SH-SY5Y (cell line): Measurements from ENCODE around the gene CCDC78.

ENCODE experiments used
- GATA2 ChIP-seq: IDR thresholded peaks from 2 replicates; pipeline ENCODE4 v1.6.1; 2011; ENCODE audit warnings: mild to moderate bottlenecking, low read depth, low read length
- GATA3 ChIP-seq: IDR thresholded peaks from 2 replicates; pipeline ENCODE4 v1.6.1; 2011; ENCODE audit warnings: low read depth, mild to moderate bottlenecking, low read length, moderate library complexity

DNA sequence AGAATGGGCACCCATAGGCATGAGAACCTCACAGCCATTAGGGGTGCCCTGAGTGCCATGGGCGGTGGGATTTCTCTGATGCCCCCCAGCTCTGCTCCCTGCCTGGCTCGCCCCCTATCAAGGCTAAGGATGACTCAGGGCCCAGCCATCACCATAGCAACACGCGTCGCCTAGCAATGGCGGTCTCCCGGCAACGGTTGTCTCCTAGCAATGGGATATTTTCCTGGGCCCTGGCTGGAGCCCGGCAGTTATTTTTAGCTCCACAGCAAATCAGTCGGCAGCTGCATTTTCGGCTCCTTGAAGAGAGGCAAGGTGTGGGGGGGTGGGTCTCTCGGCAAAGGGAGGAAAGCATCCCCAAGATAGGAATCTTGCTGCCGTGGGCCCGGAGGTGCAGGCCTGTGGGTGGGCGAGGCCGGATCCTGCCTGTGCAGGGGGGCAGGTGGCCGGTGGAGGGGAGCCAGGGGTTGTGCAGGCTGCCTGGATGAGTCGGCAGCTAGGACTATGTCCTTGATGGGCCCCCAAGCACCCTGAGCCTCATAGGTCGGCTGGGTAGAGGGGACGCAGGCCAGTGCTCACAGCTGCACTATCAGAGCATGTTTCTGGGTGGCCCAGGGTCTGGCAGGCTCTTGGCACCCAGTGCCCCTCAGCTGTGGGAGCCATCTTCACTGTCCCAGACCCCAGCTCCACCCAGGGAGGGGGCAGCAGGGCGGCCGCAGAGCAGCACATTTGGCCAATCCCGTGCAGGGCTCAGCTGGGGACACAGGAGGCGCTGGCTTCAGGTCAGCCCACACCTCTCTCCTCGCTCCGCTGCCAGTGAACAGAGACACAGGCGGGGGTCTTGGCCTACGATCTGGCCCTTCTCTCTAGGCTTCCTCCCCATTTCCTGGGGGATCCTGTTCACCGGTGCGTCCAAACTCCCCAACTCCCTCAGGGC lies 16.4 kb downstream of the CCDC78 start:
- TF ChIP-seq GATA2 = peak; percentile 82
- no peak for TF ChIP-seq GATA3
